Right lobe of liver (tissue), 4 donors: ENCODE measurements around the gene DYNLL1.

Experiments used
- CTCF ChIP-seq, 4 donors: fragments of 200-600 bp in 3 of 4; fragments of 450-650 bp in 1 of 4; IDR thresholded peaks; one replicate each; pipeline versions ENCODE4 v1.5.1 to v1.8.0; 2016 to 2022; ENCODE audit warnings: antibody characterized with exemption in 4 of 4, mild to moderate bottlenecking in 2 of 4
- POLR2A ChIP-seq: fragments of 450-650 bp; IDR thresholded peaks from one replicate; pipeline ENCODE4 v1.6.1; 2017; ENCODE audit warnings: antibody characterized with exemption, mild to moderate bottlenecking
- donor health status: DM: no; HTN: no; CAD: no.
- donor health status: DM: no; HTN: no; CAD: no.
- donor health status: DM: no; HTN: yes; CAD: no.

- TF ChIP-seq POLR2A (no peak), CTCF (IDR thresholded peaks at IDR 0.05) (no peak)
These were observed 19.6 kb downstream of the DYNLL1 start for GRCh38 chr12:120515496-120515895.
